ENCODE results near the gene LAGE3. TPM values are rescaled to one million over a fixed set of nuclear protein-coding genes. Genes with fewer than 3 reads are reported as not detected.

The LAGE3 gene
- total and polyA plus RNA-seq, 2 of the 13 experiments (the other 11 are each of a cell fraction or from before 2014, with no cell fraction given) = 7.6 to 12.7 TPM

GRCh38 chrX:154445776-154446175, 33.3 kb downstream of the LAGE3 start:
- Histone ChIP-seq H3K27me3 (ENCODE audit: control insufficient read depth in 1 of 2, insufficient read depth in 2 of 2, low read length in 2 of 2) (no peaks in the 10 kb centered on the region), H3K36me3 (replicated peaks in 1 of 2; ENCODE audit: control insufficient read depth in 1 of 2, insufficient read depth in 2 of 2, low read length in 2 of 2) (peaks cover 0 to 2% of the 10 kb centered on the region in 2 experiments; a peak in 2 of 5 replicates), H3K79me2 (ENCODE audit: insufficient read depth, low read length) (peaks cover 2% of the 10 kb centered on the region), H3K9me3 (ENCODE audit: low read length) (no peaks in the 10 kb centered on the region), H4K20me1 (ENCODE audit: insufficient read depth, low read length) (no peaks in the 10 kb centered on the region), H3K4me2 (ENCODE audit: low read depth, low read length) (no peak overlapping the region), H3K9ac (ENCODE audit: insufficient read depth, low read depth, low read length) (no peak overlapping the region), H3K27ac (ENCODE audit: extremely low read length, insufficient read depth, low read length) (no peak overlapping the region), H3K4me1 (ENCODE audit: insufficient read depth, low read length) (peaks cover 11% of the 10 kb centered on the region), H3K4me3 (replicated peaks in 1 of 3; ENCODE audit: insufficient read depth in 1 of 3, low read depth in 2 of 3, low read length in 3 of 3) (no peak overlapping the region), H2AFZ (ENCODE audit: low read length) (no peak overlapping the region)
- 97% methylated on average over 6 of the region's 16 CpGs for WGBS (ENCODE audit: low lambda C conversion rate)
- CTCF ChIA-PET (ENCODE audit: low intra/inter-chr PET ratio, low total read pairs) = no interaction called here
- DNase-seq (ENCODE audit: low spot score) (no peak), ATAC-seq (no peak), FAIRE-seq (no peak)
- in situ Hi-C loops (cut with HindIII; ENCODE audit: extremely low pct_ligation_motif_present, low pct_unique_long_range_greater_than_20kb) = no loop called here
- no peak for TF ChIP-seq HNRNPLL (IDR thresholded peaks at IDR 0.05; ENCODE audit: low read depth, low read length, poor library complexity, severe bottlenecking)
- TF ChIP-seq, protein P1, sequence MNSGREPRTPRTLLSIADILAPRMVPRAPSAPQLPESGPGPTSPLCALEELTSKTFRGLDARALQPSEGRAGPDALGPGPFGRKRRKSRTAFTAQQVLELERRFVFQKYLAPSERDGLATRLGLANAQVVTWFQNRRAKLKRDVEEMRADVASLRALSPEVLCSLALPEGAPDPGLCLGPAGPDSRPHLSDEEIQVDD (CRISPR knock-in tag; IDR thresholded peaks at IDR 0.05; ENCODE audit: borderline replicate concordance) = no peak
- TF ChIP-seq FOXP4 (CRISPR knock-in tag; IDR thresholded peaks at IDR 0.05) = no peak
- no peak for TF ChIP-seq SMAD3 (CRISPR knock-in tag; IDR thresholded peaks at IDR 0.05)
- TF ChIP-seq SYNCRIP (IDR thresholded peaks at IDR 0.05; ENCODE audit: insufficient read depth, low read depth, low read length) = no peak
- TF ChIP-seq THRA (CRISPR knock-in tag; IDR thresholded peaks at IDR 0.05; ENCODE audit: borderline replicate concordance) = no peak
- TF ChIP-seq, protein P2, sequence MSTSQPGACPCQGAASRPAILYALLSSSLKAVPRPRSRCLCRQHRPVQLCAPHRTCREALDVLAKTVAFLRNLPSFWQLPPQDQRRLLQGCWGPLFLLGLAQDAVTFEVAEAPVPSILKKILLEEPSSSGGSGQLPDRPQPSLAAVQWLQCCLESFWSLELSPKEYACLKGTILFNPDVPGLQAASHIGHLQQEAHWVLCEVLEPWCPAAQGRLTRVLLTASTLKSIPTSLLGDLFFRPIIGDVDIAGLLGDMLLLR (CRISPR knock-in tag; IDR thresholded peaks at IDR 0.05) = no peak
- no peak for TF ChIP-seq SOX13 (IDR thresholded peaks at IDR 0.05)
- no peak for TF ChIP-seq SOX13 (CRISPR knock-in tag; conservative IDR thresholded peaks at IDR 0.05 in 1 of 2, IDR thresholded peaks at IDR 0.05 in 1 of 2)
- TF ChIP-seq KLF15 (CRISPR knock-in tag; IDR thresholded peaks at IDR 0.05; ENCODE audit: borderline replicate concordance) = no peak
- TF ChIP-seq ZNF230 (CRISPR knock-in tag; IDR thresholded peaks at IDR 0.05) = no peak
- no peak for TF ChIP-seq RARG (CRISPR knock-in tag; IDR thresholded peaks at IDR 0.05; ENCODE audit: low read depth)
- no peak for TF ChIP-seq HNRNPL (IDR thresholded peaks at IDR 0.05; ENCODE audit: low read depth, low read length)
- TF ChIP-seq ZNF12 (CRISPR knock-in tag; IDR thresholded peaks at IDR 0.05) = no peak
- TF ChIP-seq EEA1 (CRISPR knock-in tag; IDR thresholded peaks at IDR 0.05; ENCODE audit: borderline replicate concordance) = no peak
- no peak for TF ChIP-seq ELK4 (CRISPR knock-in tag; IDR thresholded peaks at IDR 0.05; ENCODE audit: borderline replicate concordance)
- TF ChIP-seq MAX (IDR thresholded peaks at IDR 0.05) = no peak
- TF ChIP-seq ZFP36 (IDR thresholded peaks at IDR 0.05; ENCODE audit: borderline replicate concordance, low read depth, low read length, partially characterized antibody) = no peak
- TF ChIP-seq POLR2AphosphoS2 (IDR thresholded peaks at IDR 0.05; ENCODE audit: low read depth, low read length) = no peak
- no TSS peak for BruUV-seq (replicated peaks)
- POLR2A ChIA-PET = interaction anchor here (1.3 kb wide), 2 partner anchors 45 to 81 kb away, joined by 3 to 4 read pairs; partner anchors contain the start of gene SLC10A3
- intact Hi-C loops (cut with micrococcal nuclease; ENCODE audit: unreplicated experiment) = no loop called here
